ENCODE data around the gene CA5B.
"Not testable (repeated sequence)": the region's sequence is repeated elsewhere in the genome, so short reads cannot be mapped to it uniquely, and the experiment has no call there.

The CA5B gene

GRCh38 chrX:15737959-15738902 lies at the start of gene CA5B:
CA5B (plus strand) TSS chrX:15738270; CDS start chrX:15750024, 11,754 bp downstream.
- peak within 1 kb of the TSS; percentile 42 for H3K4me3 ChIP-seq (ENCODE audit: low read depth, low read length)
- DNase-seq (ENCODE audit: low read depth), result peak; percentile 23

- DNase-seq (ENCODE audit: low read depth), result no peak
- H3K4me3 ChIP-seq (ENCODE audit: low read depth, low read length), result no peak overlapping the region
These were observed 43.1 kb upstream of the CA5B start for GRCh38 chrX:15694941-15695451.

GRCh38 chrX:15696516-15696915 lies 41.6 kb upstream of the CA5B start:
- H3K4me3 ChIP-seq (ENCODE audit: low read depth, low read length), result no peak overlapping the region
- no peak for DNase-seq (ENCODE audit: low read depth)

DNA sequence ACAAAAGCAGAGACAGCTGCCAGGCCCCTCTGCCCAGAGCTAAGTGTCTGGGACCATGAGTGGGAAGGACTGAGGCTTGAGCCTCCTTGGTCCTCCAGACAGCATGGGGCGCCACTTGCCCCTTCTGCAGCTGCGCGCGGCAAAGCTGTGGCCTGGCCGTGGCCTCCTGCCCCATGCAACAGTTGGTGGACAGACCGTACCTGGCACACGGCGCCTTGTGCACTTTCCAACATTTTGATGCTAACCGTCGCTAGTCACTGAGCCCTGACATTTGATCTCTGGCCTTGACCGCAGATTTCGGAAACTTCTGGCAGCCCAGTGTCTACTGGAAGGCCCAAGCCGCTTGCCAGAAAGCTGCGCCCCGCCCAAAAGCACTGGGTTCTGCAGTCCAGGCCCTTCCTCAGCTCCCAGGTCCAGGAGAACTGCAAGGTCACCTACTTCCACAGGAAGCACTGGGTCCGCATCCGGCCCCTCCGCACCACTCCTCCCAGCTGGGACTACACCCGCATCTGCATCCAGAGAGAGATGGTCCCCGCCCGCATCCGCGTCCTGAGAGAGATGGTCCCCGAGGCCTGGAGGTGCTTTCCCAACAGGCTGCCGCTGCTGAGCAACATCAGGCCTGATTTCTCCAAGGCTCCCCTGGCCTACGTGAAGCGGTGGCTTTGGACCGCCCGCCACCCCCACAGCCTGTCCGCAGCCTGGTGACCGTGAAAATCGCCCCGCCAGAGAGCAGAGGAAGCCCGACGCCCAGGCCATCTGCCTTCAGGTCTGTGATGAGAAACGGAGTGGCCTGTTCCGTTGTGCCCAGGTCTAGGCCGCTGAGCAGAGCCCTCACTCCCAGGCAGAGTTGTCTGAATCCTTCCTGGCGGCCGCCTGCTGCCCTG lies 35.3 kb upstream of the CA5B start:
- H3K4me3 ChIP-seq (ENCODE audit: low read depth, low read length), result no peak overlapping the region
- DNase-seq (ENCODE audit: low read depth), result no peak

GRCh38 chrX:15703809-15704208 lies 34.3 kb upstream of the CA5B start:
- not testable (repeated sequence) for DNase-seq (ENCODE audit: low read depth); H3K4me3 ChIP-seq (ENCODE audit: low read depth, low read length)

DNA sequence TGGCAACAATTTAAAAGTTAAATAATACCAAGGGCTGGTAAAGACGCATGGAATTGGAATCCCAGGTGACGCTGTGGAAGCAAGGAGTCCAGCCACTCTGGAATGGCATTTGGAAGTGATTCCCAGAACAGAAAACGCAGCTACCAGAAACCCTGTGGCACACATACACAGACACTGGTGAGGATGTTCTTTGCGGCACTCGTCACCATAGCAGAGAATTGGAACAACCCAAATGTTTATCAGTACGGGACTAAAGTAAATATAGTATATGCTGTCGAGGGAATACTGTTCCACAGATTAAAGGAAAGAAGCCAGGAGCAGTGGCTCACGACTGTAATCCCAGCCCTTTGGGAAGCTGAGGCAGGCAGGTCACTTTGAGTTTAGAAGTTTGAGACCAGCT lies 33.8 kb upstream of the CA5B start:
- H3K4me3 ChIP-seq (ENCODE audit: low read depth, low read length); DNase-seq (ENCODE audit: low read depth): not testable (repeated sequence)

DNA sequence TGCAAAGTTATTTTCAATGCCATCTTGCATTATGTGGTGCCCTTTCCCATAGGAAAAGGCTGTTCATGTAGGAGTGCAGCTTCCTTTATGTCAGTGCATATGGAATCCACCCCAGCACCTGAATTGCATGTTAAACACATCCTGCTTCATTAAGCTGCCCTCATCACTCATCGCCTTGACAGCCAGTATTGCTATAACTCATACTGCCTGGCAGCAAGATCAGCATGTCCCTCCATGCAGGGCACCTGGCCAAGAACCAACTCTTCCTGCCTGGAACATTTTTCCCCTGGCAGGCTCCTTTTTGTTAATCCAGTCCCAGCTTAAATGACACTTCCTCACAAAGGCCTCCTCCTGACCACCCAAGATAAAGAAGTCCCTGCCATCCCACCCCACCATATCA lies 23.5 kb upstream of the CA5B start:
- no peak for DNase-seq (ENCODE audit: low read depth)
- no peak overlapping the region for H3K4me3 ChIP-seq (ENCODE audit: low read depth, low read length)

DNA sequence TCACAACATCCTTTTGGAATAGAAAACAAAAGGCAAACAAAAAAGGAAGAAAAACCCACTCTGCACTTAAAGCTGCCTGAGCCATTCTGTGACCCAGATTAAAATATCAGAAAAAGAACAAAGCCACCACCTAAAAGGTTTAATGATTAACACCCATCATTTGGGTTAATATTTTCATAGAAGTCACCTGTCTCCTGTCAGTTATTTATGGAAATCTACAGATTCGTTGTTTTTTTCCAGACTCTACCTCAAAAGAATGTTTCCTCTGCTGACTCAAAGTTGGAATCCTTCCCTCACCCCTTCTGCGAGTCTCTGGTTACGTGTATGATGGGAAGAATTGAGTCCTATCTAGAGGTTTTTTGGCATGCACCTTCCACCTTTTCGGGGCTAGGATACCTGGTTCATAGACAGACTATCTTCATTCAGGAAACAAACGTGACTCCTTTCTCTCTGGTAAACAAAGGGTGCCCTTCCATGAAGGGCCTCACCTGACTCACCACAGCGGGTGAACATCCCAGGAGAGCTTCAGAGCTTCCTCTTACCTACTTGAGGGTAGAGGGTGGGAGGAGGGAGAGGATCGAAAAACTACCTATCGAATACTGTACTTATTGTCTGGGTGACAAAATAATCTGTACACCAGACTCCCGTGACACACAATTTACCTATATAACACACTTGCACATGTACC lies 19.6 kb upstream of the CA5B start:
- DNase-seq (ENCODE audit: low read depth), result no peak

DNA sequence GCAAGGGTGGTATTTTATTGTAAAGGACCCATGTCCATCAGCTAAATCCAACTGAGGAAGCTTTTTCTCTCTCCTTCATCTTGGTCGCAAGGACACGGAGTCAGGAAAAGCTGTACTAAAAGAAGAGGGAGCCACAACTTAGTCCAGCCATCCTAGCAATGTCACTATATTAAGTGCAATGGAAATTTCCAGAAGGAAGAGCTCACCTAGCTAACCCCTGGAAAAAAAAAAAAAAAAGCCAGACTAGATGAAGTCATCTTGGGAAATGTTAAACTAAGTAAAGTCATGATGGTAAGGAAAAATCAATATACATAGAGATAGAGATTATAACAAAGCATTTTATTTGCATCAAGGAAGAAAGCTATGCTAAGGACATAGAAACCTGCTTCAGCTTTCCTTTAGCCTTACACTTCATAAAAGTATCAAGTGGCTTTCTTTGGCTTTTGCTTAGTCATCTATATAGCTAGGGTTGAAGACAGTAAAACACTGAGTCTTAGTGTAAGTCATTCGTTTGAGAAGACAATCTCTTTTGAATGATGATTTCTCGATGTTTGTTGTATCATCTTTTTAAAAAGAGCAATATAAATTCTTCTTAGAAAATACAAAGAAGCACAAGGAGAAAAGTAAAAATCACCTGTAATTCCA lies 18.6 kb upstream of the CA5B start:
- DNase-seq (ENCODE audit: low read depth), result no peak

More for the DNA sequence above, 19.6 kb upstream of the CA5B start:
- H3K4me3 ChIP-seq (ENCODE audit: low read depth, low read length), result no peak overlapping the region

GRCh38 chrX:15721911-15722310 lies 16.2 kb upstream of the CA5B start:
- DNase-seq (ENCODE audit: low read depth), result no peak
- H3K4me3 ChIP-seq (ENCODE audit: low read depth, low read length), result no peak overlapping the region

More for the DNA sequence above, 18.6 kb upstream of the CA5B start:
- no peak overlapping the region for H3K4me3 ChIP-seq (ENCODE audit: low read depth, low read length)

DNA sequence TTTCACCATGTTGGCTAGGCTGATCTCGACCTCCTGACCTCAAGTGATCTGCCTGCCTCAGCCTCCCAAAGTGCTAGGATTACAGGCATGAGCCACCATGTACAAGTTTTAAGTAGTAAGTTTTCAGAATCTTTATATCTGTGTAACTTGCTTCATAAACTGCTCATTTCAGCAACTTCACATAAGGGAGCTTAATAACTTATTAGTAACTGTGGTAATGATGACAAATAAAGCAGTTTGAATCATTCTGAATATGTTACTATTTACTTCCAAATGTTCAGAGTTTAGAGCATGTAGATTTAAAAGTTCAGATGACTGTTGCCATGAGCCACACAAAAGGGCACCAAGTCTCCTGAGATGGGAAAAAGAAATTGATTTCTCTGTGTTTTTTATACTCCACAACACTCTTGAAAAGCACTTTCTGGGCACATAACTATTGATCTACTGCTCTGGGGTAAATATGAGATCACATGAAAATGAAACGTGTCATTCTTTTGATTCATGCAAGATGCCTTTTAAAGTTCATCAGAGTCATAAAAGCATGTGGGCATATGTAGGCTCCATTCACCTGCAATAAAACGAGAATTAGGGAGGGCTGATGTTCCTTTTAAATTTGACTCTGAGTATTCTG lies 14.1 kb upstream of the CA5B start:
- DNase-seq (ENCODE audit: low read depth), result no peak
- no peak overlapping the region for H3K4me3 ChIP-seq (ENCODE audit: low read depth, low read length)

- no peak overlapping the region for H3K4me3 ChIP-seq (ENCODE audit: low read depth, low read length)
- no peak for DNase-seq (ENCODE audit: low read depth)
These were observed 13.2 kb upstream of the CA5B start for GRCh38 chrX:15724911-15725310.

- DNase-seq (ENCODE audit: low read depth); H3K4me3 ChIP-seq (ENCODE audit: low read depth, low read length): not testable (repeated sequence)
These were observed 6.7 kb upstream of the CA5B start for GRCh38 chrX:15731368-15731767.

GRCh38 chrX:15737190-15737958 lies 696 bp upstream of the CA5B start:
- peak overlapping the region; percentile 42 for H3K4me3 ChIP-seq (ENCODE audit: low read depth, low read length)
- no peak for DNase-seq (ENCODE audit: low read depth)

DNA sequence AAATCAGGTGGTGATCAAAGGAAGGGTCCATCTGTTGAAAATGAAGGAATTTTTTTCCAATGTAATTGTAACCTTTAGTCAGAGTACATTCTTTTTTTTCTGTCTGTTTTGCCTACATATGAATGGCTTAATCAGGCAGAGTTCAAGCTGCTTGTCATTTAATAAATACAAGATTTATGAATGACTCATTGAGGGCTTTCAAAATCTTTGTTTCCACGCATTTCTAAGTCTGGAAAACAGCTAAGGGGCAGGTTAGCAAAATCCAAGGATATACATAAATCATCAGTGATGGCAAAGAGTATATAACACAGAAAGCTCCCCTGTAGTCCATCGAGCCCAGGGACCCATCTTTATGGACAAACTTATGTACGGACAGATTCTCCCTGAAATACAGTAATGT lies 1.8 kb downstream of the CA5B start:
- H3K4me3 ChIP-seq (ENCODE audit: low read depth, low read length), result no peak overlapping the region
- DNase-seq (ENCODE audit: low read depth), result no peak

- no peak overlapping the region for H3K4me3 ChIP-seq (ENCODE audit: low read depth, low read length)
- no peak for DNase-seq (ENCODE audit: low read depth)
These were observed 6.3 kb downstream of the CA5B start for GRCh38 chrX:15744181-15744867.

- DNase-seq (ENCODE audit: low read depth), result peak; percentile 15
These were observed 7.1 kb downstream of the CA5B start for GRCh38 chrX:15745179-15745578.

More at GRCh38 chrX:15745179-15745578, 7.1 kb downstream of the CA5B start:
- H3K4me3 ChIP-seq (ENCODE audit: low read depth, low read length), result no peak overlapping the region
